ENCODE data around the gene TOX2. TPM values are rescaled to one million over a fixed set of nuclear protein-coding genes. Genes with fewer than 3 reads are reported as not detected.
A peak's percentile ranks its signal among the peaks of the same experiment; 100 is the strongest.

The TOX2 gene
- polyA plus RNA-seq, 3 donors: 0.39 to 0.56 (median 0.47) TPM

- intact Hi-C loops (cut with micrococcal nuclease): loop anchor here in 1 of 2 donors (1.0 to 5.0 kb wide), 2 partner anchors 13 to 190 kb away; no protein-coding TSS in a partner anchor
- H3K9ac ChIP-seq (ENCODE audit: insufficient read depth, low read length, poor library complexity, severe bottlenecking): peak overlapping the region; percentile 60
- peaks cover 0 to 3% (median 0%) of the 10 kb centered on the region in 3 donors for H3K27me3 Mint-ChIP-seq (ENCODE audit: low read depth in 3 of 3)
- H3K4me3 Mint-ChIP-seq: peak overlapping the region; percentile 49 to 85
- peaks cover 79% of the 10 kb centered on the region for H3K4me1 Mint-ChIP-seq
- H3K4me2 ChIP-seq (replicated peaks; ENCODE audit: extremely low read depth, low read length, poor library complexity, severe bottlenecking): peak overlapping the region; percentile 64
- peaks cover 0 to 3% (median 0%) of the 10 kb centered on the region in 7 donors for H3K9me3 Mint-ChIP-seq
- H3K4me3 ChIP-seq (replicated peaks in 1 of 3; ENCODE audit: low read depth in 2 of 3, low read length in 3 of 3): peak overlapping the region in 1 of 3 experiments; percentile 58
- TF ChIP-seq, protein P1, sequence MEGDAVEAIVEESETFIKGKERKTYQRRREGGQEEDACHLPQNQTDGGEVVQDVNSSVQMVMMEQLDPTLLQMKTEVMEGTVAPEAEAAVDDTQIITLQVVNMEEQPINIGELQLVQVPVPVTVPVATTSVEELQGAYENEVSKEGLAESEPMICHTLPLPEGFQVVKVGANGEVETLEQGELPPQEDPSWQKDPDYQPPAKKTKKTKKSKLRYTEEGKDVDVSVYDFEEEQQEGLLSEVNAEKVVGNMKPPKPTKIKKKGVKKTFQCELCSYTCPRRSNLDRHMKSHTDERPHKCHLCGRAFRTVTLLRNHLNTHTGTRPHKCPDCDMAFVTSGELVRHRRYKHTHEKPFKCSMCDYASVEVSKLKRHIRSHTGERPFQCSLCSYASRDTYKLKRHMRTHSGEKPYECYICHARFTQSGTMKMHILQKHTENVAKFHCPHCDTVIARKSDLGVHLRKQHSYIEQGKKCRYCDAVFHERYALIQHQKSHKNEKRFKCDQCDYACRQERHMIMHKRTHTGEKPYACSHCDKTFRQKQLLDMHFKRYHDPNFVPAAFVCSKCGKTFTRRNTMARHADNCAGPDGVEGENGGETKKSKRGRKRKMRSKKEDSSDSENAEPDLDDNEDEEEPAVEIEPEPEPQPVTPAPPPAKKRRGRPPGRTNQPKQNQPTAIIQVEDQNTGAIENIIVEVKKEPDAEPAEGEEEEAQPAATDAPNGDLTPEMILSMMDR (IDR thresholded peaks at IDR 0.05): no peak
- peaks cover 80 to 81% of the 10 kb centered on the region in 2 donors for H3K4me1 ChIP-seq (ENCODE audit: control insufficient read depth in 1 of 2, insufficient read depth in 2 of 2, low read length in 2 of 2)
- H3K27ac ChIP-seq (ENCODE audit: low read depth in 1 of 2, low read length in 2 of 2): peak overlapping the region; percentile 95
- 0% methylated on average over 1 of the region's 1 CpG for WGBS (ENCODE audit: insufficient coverage)
- no peaks in the 10 kb centered on the region for H3K79me2 ChIP-seq (ENCODE audit: insufficient read depth, low read length)
- H3K27ac Mint-ChIP-seq: peak overlapping the region; percentile 96 to 99 (median 98)
- no peak for DNase-seq
- peaks cover 5 to 6% of the 10 kb centered on the region in 2 donors for H3K36me3 Mint-ChIP-seq
- no peaks in the 10 kb centered on the region for H3K36me3 ChIP-seq (replicated peaks in 1 of 2; ENCODE audit: control insufficient read depth in 1 of 2, insufficient read depth in 2 of 2, low read length in 2 of 2)
- H2AFZ ChIP-seq (ENCODE audit: insufficient read depth, low read depth, low read length, poor library complexity, severe bottlenecking): no peak overlapping the region
- no peaks in the 10 kb centered on the region for H4K20me1 ChIP-seq (ENCODE audit: insufficient read depth, low read length)
- H3K27me3 ChIP-seq (ENCODE audit: control insufficient read depth in 2 of 2, insufficient read depth in 2 of 2, low read length in 2 of 2): no peaks in the 10 kb centered on the region
- H3K9me3 ChIP-seq (replicated peaks in 1 of 2; ENCODE audit: control insufficient read depth in 1 of 2, insufficient read depth in 1 of 2, low read length in 2 of 2): no peaks in the 10 kb centered on the region
Measured at GRCh38 chr20:43942201-43942590, 27.5 kb downstream of the TOX2 start.

DNA sequence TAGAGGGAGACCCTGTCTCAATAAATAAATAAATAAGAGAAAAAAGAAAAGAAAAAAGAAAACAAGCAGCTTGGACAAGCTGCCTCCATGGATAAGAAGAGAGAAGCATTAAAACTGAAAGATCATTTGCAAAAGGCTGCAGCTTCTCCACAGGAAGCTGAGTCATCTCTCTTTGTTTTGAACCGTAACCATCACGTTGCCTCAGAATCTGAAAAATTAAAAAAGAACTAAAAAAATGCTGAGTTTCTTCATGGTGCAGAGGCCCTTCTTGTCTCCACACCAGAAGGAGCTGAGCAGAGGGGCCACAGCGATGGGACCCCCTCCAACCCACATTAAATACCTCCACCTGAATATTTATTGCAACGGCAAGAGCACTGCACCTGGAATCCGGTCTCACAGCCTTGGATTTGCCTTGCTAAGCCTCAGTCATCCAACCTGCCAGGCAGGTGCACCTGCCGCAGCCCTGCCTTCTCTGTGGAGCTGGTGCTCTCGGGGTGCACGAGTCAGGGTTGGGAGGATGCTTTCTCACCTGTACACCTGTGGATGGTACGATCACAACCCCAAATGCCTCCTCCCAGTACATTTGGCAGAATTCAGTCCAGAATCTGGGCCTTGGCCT, 28.1 kb downstream of the TOX2 start:
- Histone ChIP-seq H3K4me1 (ENCODE audit: control insufficient read depth in 1 of 2, insufficient read depth in 2 of 2, low read length in 2 of 2) (peaks cover 74 to 76% of the 10 kb centered on the region in 2 donors), H3K4me3 (replicated peaks in 1 of 3; ENCODE audit: low read depth in 2 of 3, low read length in 3 of 3) (peak overlapping the region in 1 of 3 experiments; percentile 58), H3K27ac (ENCODE audit: low read depth in 1 of 2, low read length in 2 of 2) (peak overlapping the region; percentile 95)

More for the DNA sequence above, 28.1 kb downstream of the TOX2 start:
- H3K9me3 Mint-ChIP-seq: peaks cover 0 to 3% (median 0%) of the 10 kb centered on the region in 7 donors
- peak overlapping the region; percentile 60 for H3K9ac ChIP-seq (ENCODE audit: insufficient read depth, low read length, poor library complexity, severe bottlenecking)
- no peaks in the 10 kb centered on the region for H3K36me3 ChIP-seq (replicated peaks in 1 of 2; ENCODE audit: control insufficient read depth in 1 of 2, insufficient read depth in 2 of 2, low read length in 2 of 2)
- H3K4me1 Mint-ChIP-seq: peaks cover 79% of the 10 kb centered on the region
- intact Hi-C loops (cut with micrococcal nuclease): loop anchor here in 1 of 2 donors (1.0 to 5.0 kb wide), 2 partner anchors 13 to 190 kb away; no protein-coding TSS in a partner anchor
- H3K36me3 Mint-ChIP-seq: peaks cover 6 to 9% of the 10 kb centered on the region in 2 donors
- peak overlapping the region; percentile 64 for H3K4me2 ChIP-seq (replicated peaks; ENCODE audit: extremely low read depth, low read length, poor library complexity, severe bottlenecking)
- no peaks in the 10 kb centered on the region for H4K20me1 ChIP-seq (ENCODE audit: insufficient read depth, low read length)
- 20% methylated on average over 5 of the region's 9 CpGs for WGBS (ENCODE audit: insufficient coverage)
- peak; percentile 73 to 86 (median 78) for DNase-seq
- H3K27me3 Mint-ChIP-seq (ENCODE audit: low read depth in 3 of 3): peaks cover 0 to 5% (median 0%) of the 10 kb centered on the region in 3 donors
- H3K4me3 Mint-ChIP-seq: peak overlapping the region; percentile 20 to 85
- H3K79me2 ChIP-seq (ENCODE audit: insufficient read depth, low read length): no peaks in the 10 kb centered on the region
- H3K27me3 ChIP-seq (ENCODE audit: control insufficient read depth in 2 of 2, insufficient read depth in 2 of 2, low read length in 2 of 2): no peaks in the 10 kb centered on the region
- peak overlapping the region; percentile 96 to 99 (median 98) for H3K27ac Mint-ChIP-seq
- H2AFZ ChIP-seq (ENCODE audit: insufficient read depth, low read depth, low read length, poor library complexity, severe bottlenecking): no peak overlapping the region
- H3K9me3 ChIP-seq (replicated peaks in 1 of 2; ENCODE audit: control insufficient read depth in 1 of 2, insufficient read depth in 1 of 2, low read length in 2 of 2): no peaks in the 10 kb centered on the region
- TF ChIP-seq, protein P1 (IDR thresholded peaks at IDR 0.05): no peak
